HG03558 (cell line): ENCODE results near the gene LRRC55.

Experiments used
- ATAC-seq: cut with Tn5 transposase; IDR thresholded peaks from one replicate; pipeline ENCODE4 v1.9.1; 2021; ENCODE audit warnings: moderate number of reproducible peaks; ENCODE audit not compliant: unreplicated experiment; ENCODE audit errors: extremely low read depth

The LRRC55 gene, protein sequence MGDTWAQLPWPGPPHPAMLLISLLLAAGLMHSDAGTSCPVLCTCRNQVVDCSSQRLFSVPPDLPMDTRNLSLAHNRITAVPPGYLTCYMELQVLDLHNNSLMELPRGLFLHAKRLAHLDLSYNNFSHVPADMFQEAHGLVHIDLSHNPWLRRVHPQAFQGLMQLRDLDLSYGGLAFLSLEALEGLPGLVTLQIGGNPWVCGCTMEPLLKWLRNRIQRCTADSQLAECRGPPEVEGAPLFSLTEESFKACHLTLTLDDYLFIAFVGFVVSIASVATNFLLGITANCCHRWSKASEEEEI

DNA sequence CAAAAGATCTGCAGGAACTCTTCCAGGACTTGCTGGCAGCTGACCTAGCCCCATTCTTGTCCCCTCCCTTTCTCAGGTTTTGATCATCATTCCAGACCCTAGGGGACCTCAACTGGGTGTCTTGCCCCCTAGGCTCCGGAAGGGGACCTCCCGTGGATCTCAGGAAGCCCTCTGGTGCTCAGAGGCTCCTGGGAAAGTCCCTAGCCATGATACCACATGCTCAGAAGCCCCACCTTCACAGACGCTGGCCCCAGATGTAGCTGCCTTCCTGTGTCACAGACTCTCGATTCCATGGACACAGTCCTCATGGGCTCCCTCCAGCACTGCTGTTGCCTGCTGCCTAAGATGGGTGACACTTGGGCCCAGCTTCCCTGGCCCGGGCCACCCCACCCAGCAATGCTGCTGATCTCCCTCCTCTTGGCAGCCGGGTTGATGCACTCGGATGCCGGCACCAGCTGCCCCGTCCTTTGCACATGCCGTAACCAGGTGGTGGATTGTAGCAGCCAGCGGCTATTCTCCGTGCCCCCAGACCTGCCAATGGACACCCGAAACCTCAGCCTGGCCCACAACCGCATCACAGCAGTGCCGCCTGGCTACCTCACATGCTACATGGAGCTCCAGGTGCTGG is at the start of gene LRRC55:
Gene LRRC55, plus strand, starts transcription at position 276 of the 628 bp plus-strand sequence. Its CDS starts 70 bp downstream, at position 346.
- no peak for ATAC-seq

DNA sequence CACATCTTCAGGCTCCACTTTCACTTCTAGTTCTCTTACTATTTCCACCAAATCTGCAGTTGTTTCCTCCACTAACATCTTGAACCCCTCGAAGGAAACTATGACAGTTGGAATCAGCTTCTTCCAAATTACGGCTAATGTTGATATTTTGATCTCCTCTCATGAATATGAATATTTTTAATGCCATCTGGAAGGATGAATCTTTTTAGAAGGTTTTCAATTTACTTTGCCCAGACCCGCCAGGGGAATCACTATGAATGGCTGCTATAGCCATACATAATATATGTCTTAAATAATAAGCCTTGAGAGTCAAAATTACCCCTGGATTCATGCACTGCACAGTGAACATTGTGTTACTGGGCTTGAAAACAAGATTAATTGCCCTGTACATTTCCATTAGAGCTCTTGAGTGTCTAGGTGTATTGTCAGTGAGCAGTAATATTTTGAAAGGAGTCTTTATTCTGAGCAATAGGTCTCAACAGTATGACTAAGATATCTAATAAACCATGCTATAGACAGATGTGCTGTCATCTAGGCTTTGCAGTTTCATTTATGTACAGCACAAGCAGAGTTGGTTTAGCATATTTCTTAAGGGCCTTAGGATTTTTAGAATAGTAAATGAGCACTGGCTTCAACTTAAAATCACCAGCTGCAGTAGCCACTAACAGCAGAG is 48.3 kb upstream of the LRRC55 start:
- no peak for ATAC-seq

GRCh38 chr11:57134284-57134683 is 47.5 kb upstream of the LRRC55 start:
- ATAC-seq: no peak

GRCh38 chr11:57135020-57135751 is 46.6 kb upstream of the LRRC55 start:
- no peak for ATAC-seq

DNA sequence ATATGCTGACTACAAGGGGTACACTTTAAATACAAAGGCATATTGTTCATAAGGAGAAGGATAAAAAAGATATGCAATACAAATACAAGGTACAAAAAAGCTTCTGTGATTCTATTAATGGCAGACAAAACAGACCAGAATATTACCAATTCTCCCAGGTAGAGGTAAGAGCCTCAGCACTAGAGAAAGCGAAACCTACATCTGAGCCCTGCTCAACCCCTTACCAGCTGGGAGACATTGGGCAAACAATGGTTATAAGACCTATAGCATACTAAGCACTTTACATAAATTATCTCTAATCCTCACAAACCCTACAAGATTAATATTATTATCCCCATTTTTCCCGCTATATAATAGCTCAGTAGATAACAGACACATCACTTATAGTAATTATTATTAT is 41.2 kb upstream of the LRRC55 start:
- no peak for ATAC-seq

DNA sequence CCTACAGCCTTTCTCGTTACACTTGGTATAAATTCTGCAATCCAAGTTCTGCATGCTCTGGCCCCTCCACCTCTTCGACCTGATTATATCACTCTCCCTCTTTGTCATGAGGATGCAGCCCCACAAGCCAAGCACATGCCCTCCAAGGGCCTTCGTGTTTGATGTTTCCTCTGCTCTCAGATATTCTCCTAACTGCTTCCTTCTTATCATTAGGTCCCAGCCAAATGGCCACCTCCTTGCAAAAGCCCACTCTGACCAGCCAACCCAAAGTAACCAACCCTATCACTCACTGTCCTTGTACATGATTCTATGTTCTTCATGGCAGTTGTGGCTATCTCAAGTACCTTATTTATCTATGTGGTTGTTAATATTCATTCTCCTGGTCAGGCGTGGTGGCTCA is 38.3 kb upstream of the LRRC55 start:
- no peak for ATAC-seq

DNA sequence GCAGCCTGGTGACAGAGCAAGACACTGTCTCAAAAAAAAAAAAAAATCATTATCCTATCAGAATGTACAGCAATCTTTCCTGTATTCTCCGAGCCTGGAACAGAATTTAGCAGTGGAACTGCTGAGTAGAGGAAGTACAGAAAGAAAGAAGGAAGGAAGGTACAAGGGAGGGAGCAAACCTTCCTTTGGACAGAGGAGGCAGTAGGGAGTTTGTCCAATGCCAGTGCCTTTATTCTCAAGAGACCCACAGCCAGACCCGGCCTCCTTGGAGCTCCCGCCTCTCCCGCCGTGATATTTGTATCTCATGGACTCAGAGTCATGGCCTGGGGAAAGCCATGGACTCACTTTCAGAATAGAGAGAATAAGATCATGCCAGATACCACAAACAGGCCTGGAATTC is 37.7 kb upstream of the LRRC55 start:
- ATAC-seq: no peak

DNA sequence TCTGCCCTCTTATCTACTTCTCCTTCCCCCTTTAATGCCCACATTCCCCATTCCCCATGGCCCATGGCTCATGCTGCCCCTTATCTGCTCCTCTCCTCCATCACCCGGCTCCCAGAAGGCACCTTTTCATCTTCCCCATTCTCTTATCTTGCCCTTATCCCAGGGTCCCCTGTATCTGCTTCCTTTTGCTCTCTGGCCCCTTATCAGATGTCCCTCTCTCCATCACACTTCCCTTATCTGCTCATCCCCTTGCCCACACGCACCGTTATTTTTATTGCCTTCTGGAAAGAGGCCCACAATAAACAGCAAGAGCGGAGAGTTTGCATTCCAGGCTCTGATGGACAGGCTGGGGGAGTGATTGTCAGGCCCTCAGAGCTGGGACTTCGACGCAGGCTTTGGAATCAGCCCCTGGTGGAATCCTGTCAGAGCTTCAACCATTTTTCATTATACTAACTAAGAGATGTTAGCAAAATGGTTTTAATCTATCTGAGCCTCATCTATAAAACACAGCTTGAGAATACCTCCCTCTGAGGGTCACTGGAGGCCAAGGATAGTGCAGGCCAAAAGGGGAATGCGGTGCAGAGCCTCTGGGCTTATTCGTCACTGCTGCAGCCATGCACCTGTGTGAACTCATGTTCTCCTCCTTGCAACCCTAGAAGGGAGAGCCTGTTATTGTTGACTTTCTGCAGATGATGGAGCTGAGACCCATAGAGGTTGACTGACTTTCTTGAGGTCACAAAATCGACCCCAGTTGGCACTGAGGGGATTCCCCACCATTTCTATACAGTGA is 37.0 kb upstream of the LRRC55 start:
- no peak for ATAC-seq

- no peak for ATAC-seq
Measured at GRCh38 chr11:57146301-57146700, 35.5 kb upstream of the LRRC55 start.

DNA sequence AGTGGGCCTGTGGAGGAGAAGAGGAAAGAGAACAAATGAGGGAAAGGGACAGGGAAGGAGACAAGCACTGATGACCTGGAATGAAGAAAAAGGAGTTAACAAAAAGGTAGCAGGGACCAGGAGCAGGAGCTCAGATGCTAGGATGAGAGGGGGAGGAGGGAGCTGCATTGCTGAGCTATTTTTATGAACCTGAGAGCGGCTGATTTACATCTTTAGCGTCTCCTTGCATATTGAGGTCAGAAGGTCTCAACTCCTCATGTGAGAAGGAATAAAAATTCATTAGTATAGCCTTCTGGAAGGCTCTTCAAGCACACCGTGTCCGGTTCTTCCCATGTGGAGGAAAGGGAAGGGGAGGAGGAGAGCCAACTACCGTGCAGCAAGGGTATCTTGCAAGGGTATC is 33.1 kb upstream of the LRRC55 start:
- ATAC-seq: no peak

DNA sequence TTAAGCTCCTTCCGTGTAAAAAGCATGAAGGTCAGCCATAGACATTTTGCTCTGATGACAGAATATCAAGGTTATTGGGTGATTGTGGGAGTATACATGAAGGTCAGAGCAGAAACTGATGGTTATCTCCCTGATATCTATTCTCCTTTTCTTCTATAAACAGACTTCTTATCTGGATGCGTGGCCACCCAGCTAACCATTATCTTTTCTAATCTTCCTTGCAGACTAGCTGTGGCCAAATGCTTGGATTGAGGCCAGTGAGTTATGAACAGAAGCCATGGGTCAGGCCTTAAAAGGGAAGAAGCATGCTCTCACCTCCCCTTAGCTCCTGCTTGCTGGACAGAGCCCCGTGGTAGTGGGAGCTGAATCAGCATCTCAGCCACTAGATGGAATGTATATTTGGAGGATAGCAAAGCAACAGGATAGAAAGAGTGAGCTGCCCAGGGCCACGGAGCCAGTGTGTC is 31.3 kb upstream of the LRRC55 start:
- ATAC-seq: no peak

DNA sequence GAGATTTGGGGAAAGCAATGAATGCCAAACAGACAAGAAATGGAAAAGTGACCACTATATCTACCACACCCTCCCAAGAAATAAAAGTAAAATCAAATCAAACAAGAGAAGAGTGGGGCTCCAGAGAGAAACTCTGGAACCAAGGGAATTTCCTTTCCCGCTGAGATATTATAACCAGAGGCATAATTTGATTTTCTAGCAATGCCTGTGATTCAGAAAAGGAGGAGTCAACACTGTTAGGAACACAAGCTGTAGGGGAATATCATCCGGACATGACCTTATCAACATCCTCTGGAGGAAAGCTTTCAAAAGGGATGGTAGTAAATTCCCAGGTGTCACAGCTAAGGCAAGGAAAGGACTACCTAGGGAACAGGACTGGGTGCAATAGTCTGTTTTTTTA is 29.6 kb upstream of the LRRC55 start:
- ATAC-seq: no peak

GRCh38 chr11:57153448-57153847 is 28.3 kb upstream of the LRRC55 start:
- no peak for ATAC-seq

GRCh38 chr11:57154739-57155138 is 27.0 kb upstream of the LRRC55 start:
- ATAC-seq: no peak

DNA sequence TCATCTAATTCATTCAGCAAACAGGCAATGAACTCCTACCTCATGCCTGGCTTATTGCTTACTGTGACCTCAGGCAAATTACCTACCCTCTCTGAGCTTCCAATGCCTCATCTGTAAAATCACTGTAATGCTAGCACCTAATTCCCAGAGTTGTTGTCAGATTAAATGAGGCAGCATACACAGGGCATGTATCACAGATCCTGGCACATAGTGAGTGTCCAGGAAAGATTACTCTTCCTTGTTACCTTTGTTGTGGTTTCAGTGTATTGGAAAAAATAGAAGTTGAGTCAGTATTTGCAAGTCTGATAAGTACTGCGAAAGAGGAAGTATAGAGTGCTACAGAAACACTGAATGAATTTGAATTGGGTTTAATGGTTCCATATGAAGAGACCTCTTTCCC is 26.4 kb upstream of the LRRC55 start:
- no peak for ATAC-seq

DNA sequence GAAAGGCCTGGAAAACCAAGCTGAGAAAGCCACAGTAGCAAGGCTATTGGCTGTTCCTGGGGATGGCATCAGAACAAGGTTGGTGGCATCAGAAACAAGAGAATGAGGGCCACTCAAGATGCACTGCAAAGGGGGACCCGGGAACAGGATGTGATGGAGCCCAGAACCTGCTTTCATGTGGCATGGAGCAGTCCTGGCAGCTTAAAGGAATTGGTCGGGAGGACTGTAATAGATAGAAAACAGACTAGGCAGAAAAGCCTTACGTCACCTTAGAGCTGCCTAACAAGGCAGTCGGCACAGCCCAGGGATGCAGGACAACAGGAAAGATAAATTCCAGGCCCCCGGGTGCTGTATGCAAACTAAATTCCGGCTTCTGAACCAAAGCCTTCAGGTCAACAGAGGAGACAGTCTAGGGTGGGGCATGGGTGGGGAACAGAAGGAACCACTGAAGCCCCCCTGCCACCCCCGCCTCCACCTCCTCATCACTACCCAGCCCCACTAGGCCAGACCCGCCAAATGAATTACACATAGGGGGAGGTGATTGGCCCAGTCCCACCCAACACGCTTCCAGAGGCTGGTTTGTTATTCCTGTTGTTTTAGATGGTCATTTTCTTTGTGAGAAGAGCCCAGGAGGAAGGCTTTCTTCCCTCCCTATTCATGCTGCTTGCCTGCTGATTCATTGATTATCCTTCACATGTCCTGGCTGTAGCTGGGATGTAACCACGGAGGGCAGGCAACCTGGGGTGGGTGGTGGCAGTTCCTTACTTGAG is 25.7 kb upstream of the LRRC55 start:
- no peak for ATAC-seq

GRCh38 chr11:57156928-57157327 is 24.8 kb upstream of the LRRC55 start:
- no peak for ATAC-seq

- no peak for ATAC-seq
Measured at GRCh38 chr11:57157624-57158023, 24.1 kb upstream of the LRRC55 start.

- no peak for ATAC-seq
Measured at GRCh38 chr11:57158180-57158579, 23.6 kb upstream of the LRRC55 start.
